Embryonic facial prominence (tissue), 1 donor: Measurements from ENCODE around the gene PPP3CA.
"Not testable (repeated sequence)": the region's sequence is repeated elsewhere in the genome, so short reads cannot be mapped to it uniquely, and the experiment has no call there.

ENCODE experiments used
- DNase-seq: peaks from one replicate; pipeline ENCODE4 v3.0.0-alpha.2; 2016; ENCODE audit errors: extremely low spot score

Gene PPP3CA

DNA sequence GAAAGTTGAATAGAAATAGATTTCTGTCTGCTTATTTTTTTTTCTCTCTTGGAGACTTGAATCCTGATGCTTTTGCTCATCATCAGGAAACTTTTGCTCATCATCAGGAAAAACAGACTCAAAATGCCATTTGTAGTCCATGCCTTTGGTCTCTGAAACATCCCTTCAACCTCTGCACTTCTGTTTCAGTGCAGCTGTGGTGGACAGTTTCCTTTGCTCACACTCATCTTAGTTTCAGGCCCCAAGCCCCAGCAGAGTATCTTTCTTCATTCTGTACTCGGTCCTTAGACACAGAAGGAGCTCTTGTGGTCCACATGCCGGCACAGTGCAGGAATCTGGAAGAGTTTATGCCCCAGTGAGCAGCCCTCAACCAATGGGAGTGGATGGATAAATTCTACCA, 337.9 kb downstream of the PPP3CA start:
- no peak for DNase-seq

DNA sequence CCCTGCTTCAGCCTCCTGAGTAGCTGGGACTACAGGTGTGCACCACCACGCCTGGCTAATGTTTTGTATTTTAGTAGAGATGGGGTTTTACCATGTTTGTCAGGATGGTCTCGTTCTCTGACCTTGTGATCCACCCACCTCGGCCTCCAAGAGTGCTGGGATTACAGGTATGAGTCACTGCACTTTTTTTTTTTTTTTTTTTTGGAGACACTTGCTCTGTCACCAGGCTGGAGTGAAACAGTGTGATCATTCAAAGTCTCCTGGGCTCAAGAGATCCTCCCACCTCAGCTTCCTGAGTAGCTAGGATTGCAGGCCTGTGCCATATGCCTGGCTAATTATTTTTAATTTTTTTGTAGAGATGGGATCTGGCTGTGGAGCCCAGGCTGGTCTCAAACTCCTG, 338.8 kb downstream of the PPP3CA start:
- DNase-seq: no peak

DNA sequence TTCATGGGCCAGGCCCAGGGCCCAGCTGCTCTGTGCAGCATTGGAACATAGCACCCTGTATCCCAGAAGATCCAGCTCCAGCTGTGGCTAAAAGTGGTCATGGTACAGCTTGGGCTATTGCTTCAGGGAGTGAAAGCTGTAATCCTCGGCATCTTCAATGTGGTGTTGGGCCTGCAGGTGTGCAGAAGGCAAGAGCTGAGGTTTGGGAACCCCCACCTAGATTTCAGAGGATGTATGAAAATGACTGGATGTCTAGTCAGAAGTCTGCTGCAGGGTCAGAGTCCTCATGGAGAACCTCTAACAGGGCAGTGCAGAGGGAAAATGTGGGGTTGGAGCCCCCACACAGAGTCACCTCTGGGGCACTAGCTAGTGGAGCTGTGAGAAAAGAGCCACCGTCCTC, 341.7 kb downstream of the PPP3CA start:
- no peak for DNase-seq

DNA sequence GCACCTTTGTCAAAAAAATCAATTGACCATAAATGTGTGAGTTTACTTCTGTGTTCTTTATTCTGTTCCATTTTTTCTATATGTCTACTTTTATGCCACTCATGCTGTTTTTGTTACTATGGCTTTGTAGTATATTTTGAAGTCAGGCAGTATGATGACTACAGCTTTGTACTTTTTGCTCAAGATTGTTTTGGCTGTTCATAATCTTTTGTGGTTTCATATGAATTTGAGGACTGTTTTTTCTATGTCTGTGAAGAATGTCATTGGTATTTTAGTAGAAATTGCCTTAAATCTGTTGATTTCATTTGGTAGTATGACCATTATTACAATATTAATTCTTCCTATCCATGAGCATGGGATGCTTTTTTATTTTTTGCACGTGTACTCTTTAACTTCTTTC, 346.8 kb downstream of the PPP3CA start:
- DNase-seq: no peak

DNA sequence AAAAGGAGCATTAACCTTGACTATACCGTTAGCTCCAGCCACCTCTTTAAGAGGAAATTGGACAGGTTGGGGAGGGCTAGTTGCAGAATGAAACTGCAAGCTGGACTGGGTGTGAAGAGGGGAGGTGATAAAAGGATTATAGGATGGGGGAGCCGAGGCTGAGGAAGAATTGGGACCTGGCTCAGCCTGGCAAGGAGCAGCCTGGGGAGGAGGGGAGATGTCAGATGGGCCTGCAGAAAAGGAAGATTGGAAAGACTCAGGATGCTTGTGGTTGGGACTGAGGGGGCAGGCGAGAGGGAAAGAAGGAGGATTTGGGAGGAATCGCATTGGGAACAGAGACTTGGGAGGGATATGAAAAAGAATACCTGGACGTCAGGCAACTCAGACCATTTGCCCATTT, 351.7 kb downstream of the PPP3CA start:
- no peak for DNase-seq

DNA sequence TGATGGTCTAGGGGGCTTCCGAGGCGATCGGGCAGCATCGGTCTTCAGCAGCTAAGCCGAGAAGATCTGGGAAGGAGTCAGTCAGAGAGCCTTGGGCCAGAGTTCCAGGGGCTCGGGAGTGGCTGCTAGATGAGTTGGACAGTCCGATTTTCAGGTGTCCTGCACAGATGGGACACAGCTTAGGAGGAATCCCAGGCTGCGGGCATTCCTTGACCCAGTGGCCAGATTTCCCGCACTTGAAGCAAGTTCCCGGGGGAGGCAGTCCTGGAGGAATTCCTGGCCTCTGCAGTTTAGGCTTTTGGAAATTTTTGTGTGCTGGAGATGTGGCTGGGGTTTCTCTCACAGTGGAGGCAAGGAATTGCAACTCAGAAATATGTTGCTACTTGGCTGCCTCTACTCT, 352.3 kb downstream of the PPP3CA start:
- DNase-seq: not testable (repeated sequence)

DNA sequence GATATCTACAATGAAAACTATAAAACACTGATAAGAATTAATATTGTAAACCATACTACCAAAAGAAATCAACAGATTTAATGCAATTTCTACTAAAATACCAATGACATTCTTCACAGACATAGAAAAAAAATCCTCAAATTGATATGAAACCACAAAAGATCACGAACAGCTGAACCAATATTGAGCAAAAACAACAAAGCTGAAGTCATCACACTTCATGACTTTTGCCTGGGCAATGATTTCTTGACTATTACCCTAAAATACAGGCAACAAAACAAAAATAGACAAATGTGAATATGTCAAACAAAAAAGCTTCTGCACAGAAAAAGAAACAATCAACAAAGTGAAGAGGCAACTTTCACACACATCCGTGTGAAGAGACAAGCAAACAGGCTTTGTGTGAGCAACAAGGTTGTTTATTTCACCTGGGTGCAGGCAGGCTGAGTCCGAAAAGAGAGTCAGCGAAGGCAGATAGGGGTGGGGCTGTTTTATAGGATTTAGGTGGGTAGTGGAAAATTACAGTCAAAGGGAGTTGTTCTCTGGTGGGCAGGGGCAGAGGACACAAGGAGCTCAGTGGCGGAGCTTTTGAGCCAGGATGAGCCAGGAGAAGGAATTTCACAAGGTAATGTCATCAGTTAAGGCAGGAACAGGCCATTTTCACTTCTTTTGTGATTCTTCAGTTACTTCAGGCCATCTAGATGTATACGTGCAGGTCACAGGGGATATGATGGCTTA, 355.8 kb downstream of the PPP3CA start:
- DNase-seq: not testable (repeated sequence)

DNA sequence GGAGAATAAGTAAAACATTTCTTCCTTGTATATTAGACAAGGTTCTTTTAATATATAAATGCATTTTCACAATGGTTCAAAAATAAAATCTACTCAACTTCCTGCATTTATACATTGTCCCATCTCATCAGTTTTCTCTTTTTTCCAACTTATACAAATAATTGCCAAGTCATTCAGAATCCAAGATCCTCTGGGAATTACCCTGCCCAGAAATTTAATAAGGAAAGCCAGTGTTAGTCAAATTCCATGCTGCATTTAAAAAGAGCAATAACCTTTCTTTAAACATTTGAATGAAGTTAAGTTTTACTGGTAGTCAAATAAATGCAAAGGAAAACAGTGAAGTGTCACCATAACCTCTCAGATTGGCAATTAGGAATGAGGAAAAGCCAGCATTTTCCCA, 357.9 kb downstream of the PPP3CA start:
- no peak for DNase-seq

DNA sequence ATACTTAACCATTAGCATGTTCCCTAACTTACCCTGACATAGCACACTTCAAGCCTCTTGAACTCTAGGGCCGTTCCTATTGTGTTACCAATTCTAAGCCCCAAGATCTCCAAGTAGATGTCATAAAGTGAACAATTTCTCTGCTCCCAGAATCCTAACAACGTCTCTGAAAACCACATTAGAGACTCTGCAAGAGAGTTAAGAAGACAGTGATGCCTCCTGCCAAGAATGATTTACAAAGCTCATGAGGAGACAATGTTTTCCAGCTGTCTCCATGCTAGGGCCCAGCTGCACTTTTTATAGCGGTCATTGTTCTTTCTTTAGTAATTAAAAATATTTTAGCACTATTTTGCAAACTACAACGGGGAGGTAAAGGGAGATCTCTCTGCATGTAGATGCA, 358.4 kb downstream of the PPP3CA start:
- no peak for DNase-seq

DNA sequence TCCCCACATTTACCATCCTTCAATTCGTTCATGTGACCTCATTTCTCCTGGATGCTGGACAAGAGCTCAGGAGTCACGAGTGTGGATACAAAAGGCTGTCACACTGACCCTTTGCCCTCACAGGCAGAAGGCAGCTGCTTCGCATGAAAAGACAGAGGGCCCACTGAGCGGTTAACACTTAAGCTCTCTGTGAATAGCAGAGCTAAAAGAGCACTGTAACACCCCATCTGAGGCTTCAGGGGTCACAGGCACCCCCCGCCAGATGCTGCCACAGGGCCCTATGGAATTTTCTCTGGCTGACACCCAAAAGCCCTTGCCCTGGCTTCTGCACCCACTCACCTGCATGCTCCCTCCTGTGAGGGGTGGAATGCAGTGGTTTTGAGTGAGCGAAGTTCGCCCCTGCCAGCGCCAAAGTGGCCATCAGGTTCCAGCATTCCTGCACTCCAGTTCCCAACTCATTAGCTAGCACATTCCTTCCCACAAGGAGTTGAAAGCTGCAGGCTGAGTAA, 360.9 kb downstream of the PPP3CA start:
- DNase-seq: no peak

DNA sequence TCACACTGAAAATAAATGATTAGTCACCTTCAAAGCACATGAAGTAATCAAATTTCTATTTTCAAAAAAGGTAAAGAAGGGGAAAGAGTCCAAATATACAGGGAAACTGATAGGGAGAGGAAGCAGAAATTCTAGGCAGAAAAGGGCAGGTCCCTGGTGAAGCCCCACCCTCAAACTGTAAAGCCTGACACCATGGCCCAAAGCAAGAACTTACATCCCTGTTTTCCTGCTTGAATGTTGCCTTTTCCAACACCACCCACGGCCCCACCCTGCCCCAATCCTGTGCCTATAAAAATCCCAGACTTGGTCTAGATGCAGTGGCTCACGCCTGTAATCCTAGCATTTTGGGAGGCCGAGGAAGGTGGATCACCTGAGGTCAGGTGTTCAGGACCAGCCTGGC, 361.8 kb downstream of the PPP3CA start:
- no peak for DNase-seq

DNA sequence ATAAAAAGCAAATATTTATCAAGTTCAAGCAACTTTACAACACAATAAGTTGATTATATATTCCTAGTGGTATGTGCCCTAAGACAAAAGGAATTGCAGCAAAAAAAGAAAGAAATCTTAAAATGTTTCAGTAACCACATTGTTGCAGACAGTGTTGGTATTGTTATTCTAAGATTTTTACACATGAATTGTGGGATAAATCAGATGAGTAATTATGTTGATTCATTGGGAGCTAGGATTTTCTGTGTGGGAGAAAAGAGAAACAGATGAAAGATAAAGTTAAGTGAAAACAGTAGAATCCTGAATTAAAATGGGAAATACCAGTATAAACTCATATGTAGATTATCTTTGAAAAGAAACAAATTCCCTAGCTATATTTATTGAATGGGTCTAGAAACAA, 362.4 kb downstream of the PPP3CA start:
- DNase-seq: no peak

DNA sequence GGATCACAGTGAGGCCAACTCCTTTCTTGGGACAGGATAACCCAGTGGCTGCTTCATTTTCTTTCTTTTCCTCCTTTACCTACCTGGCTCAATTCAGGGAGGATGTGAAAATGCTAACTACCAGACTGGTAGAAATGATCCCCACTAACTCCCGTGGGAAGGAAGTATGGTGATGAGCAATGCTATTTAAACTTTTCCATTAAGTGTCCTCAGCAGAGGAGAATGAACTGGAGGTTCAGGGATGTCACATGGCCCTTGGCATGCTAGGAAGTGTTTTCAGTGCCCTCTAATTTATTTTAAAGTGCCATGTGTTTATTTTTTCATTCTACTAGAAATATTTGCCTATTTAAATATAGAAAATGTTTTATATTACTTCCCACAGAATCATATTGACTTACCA, 363.9 kb downstream of the PPP3CA start:
- DNase-seq: no peak

DNA sequence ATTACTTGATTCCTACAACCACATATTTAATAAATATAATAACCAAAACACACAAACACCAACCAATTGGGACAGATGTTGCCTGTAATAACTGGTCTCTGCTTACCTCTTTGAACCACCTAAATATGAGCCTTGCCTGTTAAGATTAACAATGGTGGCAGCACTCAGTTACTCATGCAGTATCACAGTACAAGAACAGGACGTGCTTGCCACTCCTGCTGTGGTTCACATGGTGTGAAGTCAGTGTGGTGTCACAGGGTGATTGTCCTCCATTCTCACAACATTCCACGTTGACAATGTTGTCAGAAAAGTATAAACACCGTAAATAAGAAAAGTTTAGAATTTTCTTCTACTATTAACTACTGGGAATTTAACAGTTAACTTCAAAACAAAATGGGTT, 365.0 kb downstream of the PPP3CA start:
- no peak for DNase-seq

DNA sequence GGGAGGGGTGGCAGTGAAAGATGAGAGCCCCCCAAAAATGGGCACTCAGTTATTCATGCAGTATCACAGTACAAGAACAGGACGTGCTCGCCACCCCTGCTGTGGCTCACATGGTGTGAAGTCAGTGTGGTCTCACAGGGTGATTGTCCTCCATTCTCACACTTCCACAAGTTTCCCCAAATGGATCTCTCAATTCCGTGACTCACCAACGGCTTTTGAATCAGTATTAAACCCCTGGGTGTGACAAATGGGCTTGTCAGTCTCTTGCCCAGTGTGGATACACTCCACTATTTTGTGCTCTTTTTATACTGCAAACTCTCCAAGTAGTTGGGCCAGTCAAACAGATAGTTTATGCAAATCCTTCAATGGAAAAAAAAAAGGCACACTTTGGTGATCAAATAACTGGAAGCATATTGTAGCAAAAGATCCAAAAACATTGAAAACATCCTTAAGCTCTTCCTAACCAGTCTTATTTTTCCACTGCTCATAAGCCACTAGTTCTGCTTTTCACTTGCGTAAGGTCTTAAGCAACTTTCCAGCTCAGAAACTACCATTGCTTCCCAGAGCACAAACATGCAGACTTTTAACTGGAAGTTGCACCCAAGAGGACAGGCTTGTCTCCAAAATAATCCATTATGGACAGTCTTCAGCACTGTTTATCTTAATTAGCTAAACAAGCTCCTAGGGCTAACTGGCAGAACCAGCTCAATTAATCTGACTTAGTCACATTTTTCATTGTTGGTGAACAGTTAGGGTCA, 365.7 kb downstream of the PPP3CA start:
- no peak for DNase-seq

DNA sequence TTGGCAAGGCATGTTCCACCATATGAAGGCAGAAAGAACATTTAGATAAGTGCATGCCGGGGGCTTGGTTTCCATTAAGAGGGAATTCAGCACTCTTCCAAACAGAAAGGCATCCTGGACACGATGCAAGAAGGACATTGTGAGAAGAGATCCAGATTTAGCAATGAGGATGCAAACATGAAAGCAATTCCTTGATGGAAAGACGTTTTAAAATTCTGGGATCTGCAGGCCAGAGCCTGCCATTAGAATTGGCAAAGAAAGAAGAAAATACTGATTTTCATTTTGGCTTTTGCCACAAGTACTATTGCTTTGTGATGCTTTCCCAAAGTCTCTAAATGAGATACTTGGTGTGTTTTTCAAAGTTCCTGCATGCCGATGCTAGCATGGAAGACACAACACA, 367.6 kb downstream of the PPP3CA start:
- no peak for DNase-seq

DNA sequence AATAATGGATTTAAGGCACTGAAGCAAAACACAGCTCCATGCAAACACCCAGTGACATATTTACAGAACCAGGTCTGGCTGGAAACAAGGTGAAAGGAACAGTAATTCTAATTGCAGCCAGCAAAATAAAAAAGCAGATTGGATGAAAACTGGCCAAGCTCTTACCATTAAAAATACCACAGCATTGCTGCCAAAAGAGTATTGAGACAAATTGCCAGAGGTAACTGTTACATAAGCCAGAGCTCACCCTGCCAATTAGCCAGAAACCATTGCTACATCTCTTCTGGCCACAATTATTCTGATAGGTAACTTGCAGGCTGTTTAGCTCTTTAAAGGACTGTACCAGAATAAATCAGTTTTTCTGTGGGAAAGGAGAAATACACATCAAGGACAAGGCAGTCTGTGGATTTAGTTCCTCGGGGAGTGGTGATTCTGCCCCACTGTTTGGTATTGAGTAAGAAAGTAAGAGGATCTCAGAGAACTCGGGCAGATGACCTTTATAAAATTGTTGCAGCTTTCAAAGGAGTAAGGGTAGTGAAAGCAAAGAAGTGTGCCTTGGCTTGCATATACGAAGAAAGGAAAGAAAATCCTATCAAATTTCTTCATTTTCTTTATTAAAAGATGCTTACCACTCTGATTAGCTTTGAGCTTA, 369.5 kb downstream of the PPP3CA start:
- no peak for DNase-seq

DNA sequence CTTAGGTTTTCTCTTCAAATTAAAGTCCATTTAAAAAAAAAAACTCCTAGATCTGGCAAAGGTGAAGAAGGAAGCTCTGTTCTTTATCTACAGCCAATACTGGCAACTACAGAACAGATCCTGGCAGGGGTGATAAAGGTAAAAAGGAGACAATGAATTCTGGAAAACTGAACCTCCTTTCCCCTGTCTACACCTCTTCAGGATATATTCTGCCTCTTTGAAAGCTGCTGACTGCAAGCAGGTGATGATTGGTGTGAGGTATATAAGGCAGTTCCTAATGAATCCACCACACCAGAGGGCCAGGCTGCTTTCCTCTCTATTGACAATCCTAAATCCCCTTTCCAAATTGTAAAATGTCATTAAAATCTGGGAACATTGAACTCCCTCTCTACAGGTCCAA, 370.1 kb downstream of the PPP3CA start:
- DNase-seq: no peak
